Measurements from ENCODE around the gene KCTD8. TPM values are rescaled to one million over a fixed set of nuclear protein-coding genes. Genes with fewer than 3 reads are reported as not detected.

KCTD8 gene
- total RNA-seq, 1 donor from 2014 or later, result 0.85 TPM

- no peak for TF ChIP-seq CTCF (conservative IDR thresholded peaks at IDR 0.05)
- Mint-ChIP-seq H3K4me3 (no peak overlapping the region), H3K36me3 (no peaks in the 10 kb centered on the region), H3K4me1 (ENCODE audit: unreplicated experiment) (no peaks in the 10 kb centered on the region), H3K27ac (no peak overlapping the region), H3K27me3 (no peaks in the 10 kb centered on the region), H3K9me3 (no peaks in the 10 kb centered on the region)
- no peak for DNase-seq (ENCODE audit: extremely low spot score, unreplicated experiment)
These were observed 80.0 kb downstream of the KCTD8 start for GRCh38 chr4:44368413-44369167.

- H3K9me3 Mint-ChIP-seq, result no peaks in the 10 kb centered on the region
- no peak overlapping the region for H3K27ac Mint-ChIP-seq
- no peak for TF ChIP-seq CTCF (conservative IDR thresholded peaks at IDR 0.05)
- no peak for DNase-seq (ENCODE audit: extremely low spot score, unreplicated experiment)
- H3K36me3 Mint-ChIP-seq, result no peaks in the 10 kb centered on the region
- H3K4me1 Mint-ChIP-seq (ENCODE audit: unreplicated experiment), result no peaks in the 10 kb centered on the region
- no peak overlapping the region for H3K4me3 Mint-ChIP-seq
- no peaks in the 10 kb centered on the region for H3K27me3 Mint-ChIP-seq
These were observed 94.4 kb downstream of the KCTD8 start for GRCh38 chr4:44354172-44354571.

GRCh38 chr4:44351069-44351468, 97.5 kb downstream of the KCTD8 start:
- Mint-ChIP-seq H3K9me3 (no peaks in the 10 kb centered on the region), H3K27me3 (no peaks in the 10 kb centered on the region), H3K27ac (no peak overlapping the region), H3K4me3 (no peak overlapping the region), H3K36me3 (no peaks in the 10 kb centered on the region), H3K4me1 (ENCODE audit: unreplicated experiment) (no peaks in the 10 kb centered on the region)
- no peak for DNase-seq (ENCODE audit: extremely low spot score, unreplicated experiment)
- no peak for TF ChIP-seq CTCF (conservative IDR thresholded peaks at IDR 0.05)

GRCh38 chr4:44342800-44343199, 105.8 kb downstream of the KCTD8 start:
- no peaks in the 10 kb centered on the region for H3K9me3 Mint-ChIP-seq
- no peaks in the 10 kb centered on the region for H3K27me3 Mint-ChIP-seq
- no peak for DNase-seq (ENCODE audit: extremely low spot score, unreplicated experiment)
- no peak overlapping the region for H3K27ac Mint-ChIP-seq
- no peaks in the 10 kb centered on the region for H3K4me1 Mint-ChIP-seq (ENCODE audit: unreplicated experiment)
- no peaks in the 10 kb centered on the region for H3K36me3 Mint-ChIP-seq
- H3K4me3 Mint-ChIP-seq, result no peak overlapping the region
- no peak for TF ChIP-seq CTCF (conservative IDR thresholded peaks at IDR 0.05)

- TF ChIP-seq CTCF (conservative IDR thresholded peaks at IDR 0.05), result no peak
- Mint-ChIP-seq H3K27me3 (peaks cover under 1% of the 10 kb centered on the region), H3K36me3 (no peaks in the 10 kb centered on the region), H3K4me3 (no peak overlapping the region), H3K4me1 (ENCODE audit: unreplicated experiment) (no peaks in the 10 kb centered on the region), H3K27ac (no peak overlapping the region), H3K9me3 (no peaks in the 10 kb centered on the region)
- DNase-seq (ENCODE audit: extremely low spot score, unreplicated experiment), result no peak
These were observed 121.9 kb downstream of the KCTD8 start for GRCh38 chr4:44326741-44327140.

All from type B pancreatic cell (in vitro differentiated cells).